Aorta (tissue), 5 donors: ENCODE measurements around the gene ABHD15. TPM values are rescaled to one million over a fixed set of nuclear protein-coding genes. Genes with fewer than 3 reads are reported as not detected.
A peak's percentile ranks its signal among the peaks of the same experiment; 100 is the strongest.
"Not testable (repeated sequence)": the region's sequence is repeated elsewhere in the genome, so short reads cannot be mapped to it uniquely, and the experiment has no call there.

Experiments
- ATAC-seq: fragments of 200-7000 bp; cut with Tn5 transposase; one replicate; pipeline ENCODE4 v1.9.1; 2022; ENCODE audit warnings: moderate library complexity; ENCODE audit not compliant: low FRiP score
- DNase-seq, 2 donors: peaks; one replicate each; pipeline ENCODE4 v3.0.0-alpha.2; 2020
- H3K27ac ChIP-seq, 2 donors: one replicate each; pipeline ENCODE4 v1.5.1; 2013; ENCODE audit warnings: low read length in 2 of 2, mild to moderate bottlenecking in 2 of 2, moderate library complexity in 2 of 2, control low read depth in 1 of 2, inconsistent platforms in 1 of 2, low read depth in 1 of 2
- H3K27me3 ChIP-seq, 2 donors: one replicate each; pipeline ENCODE4 v1.6.1; 2013; ENCODE audit warnings: control low read depth in 1 of 2, low read length in 1 of 2, mild to moderate bottlenecking in 1 of 2, moderate library complexity in 1 of 2; ENCODE audit not compliant: insufficient read depth in 2 of 2, control insufficient read depth in 1 of 2
- H3K36me3 ChIP-seq, 2 donors: one replicate each; pipeline ENCODE4 v1.6.1; 2013; ENCODE audit warnings: control low read depth in 1 of 2, low read length in 1 of 2, mild to moderate bottlenecking in 1 of 2; ENCODE audit not compliant: insufficient read depth in 2 of 2, control insufficient read depth in 1 of 2
- H3K4me1 ChIP-seq, 2 donors: one replicate each; pipeline ENCODE4 v1.6.1; 2013; ENCODE audit warnings: low read length in 2 of 2, control low read depth in 1 of 2, mild to moderate bottlenecking in 1 of 2, moderate library complexity in 1 of 2; ENCODE audit not compliant: insufficient read depth in 2 of 2, control insufficient read depth in 1 of 2
- H3K4me3 ChIP-seq, 2 donors: one replicate each; pipeline ENCODE4 v1.5.1; 2013; ENCODE audit warnings: low read length in 2 of 2, control low read depth in 1 of 2, mild to moderate bottlenecking in 1 of 2
- H3K9me3 ChIP-seq: one replicate; pipeline ENCODE4 v1.6.1; 2013; ENCODE audit warnings: mild to moderate bottlenecking, low read length; ENCODE audit not compliant: control insufficient read depth
- WGBS, 2 donors: extraction: QIAGEN DNeasy Blood & Tissue Kit; methylation state at CpG; one replicate each; pipeline ENCODE4 v1.1.7; 2013; 5-methylcytosine and 5-hydroxymethylcytosine counted together
- intact Hi-C, 2 donors: fragments of 100-400 bp; cut with DNase I; formaldehyde crosslinking; loops; one replicate each; pipeline versions ENCODE4 v1.14.2 to v1.15.0; 2022
- polyA plus RNA-seq, 2 donors: library from polyadenylated mRNA; stranded (reverse); fragments of 200-250 nt; gene quantifications; one replicate each; pipeline ENCODE4 v1.2.3, GENCODE V29; 2013
- total RNA-seq, 2 donors: library from RNA; stranded (reverse); fragmentation: NEBNext Ultra II Directional; extraction: Animal tissue kit (Norgen Biotek cat#: 25700); gene quantifications; one replicate each; pipeline ENCODE4 v1.2.1, GENCODE V29; 2021
- donor health status: healthy with polysubstance abuse.
- donor health status: Bipolar disorder and iron deficiency.
- donor health status: DM: no; HTN: no; CAD: no.
- donor health status: DM: no; HTN: no; CAD: no.
- donor health status: DM: yes; HTN: yes; CAD: no.

The ABHD15 gene
- total and polyA plus RNA-seq, 4 donors, result 2.8 to 9.8 (median 4.6) TPM

DNA sequence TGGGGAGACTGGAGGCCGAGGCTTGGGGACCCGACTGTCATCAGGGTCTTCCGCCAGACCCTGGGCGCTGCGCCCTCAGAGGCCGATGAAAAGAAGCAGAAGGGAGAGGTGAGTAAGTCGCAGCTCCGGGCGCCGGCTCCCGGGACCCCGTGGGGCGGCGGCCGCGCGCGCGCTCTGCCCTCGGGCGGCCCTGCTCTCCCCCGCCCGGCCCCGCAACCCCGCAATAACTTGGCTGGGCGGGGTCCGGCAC lies 392 bp upstream of the ABHD15 start:
- WGBS, 2 donors, result 1% methylated on average over 16 to 27 of the region's 27 CpGs
- no peaks in the 10 kb centered on the region for H3K9me3 ChIP-seq
- DNase-seq (no peak), ATAC-seq (peak; percentile 2)
- H3K36me3 ChIP-seq, result no peaks in the 10 kb centered on the region
- H3K27me3 ChIP-seq, result no peaks in the 10 kb centered on the region
- H3K27ac ChIP-seq, result peak overlapping the region in 1 of 2 donors; percentile 43
- intact Hi-C loops, result no loop called here
- no peaks in the 10 kb centered on the region for H3K4me1 ChIP-seq
- peak overlapping the region; percentile 50 to 54 for H3K4me3 ChIP-seq

DNA sequence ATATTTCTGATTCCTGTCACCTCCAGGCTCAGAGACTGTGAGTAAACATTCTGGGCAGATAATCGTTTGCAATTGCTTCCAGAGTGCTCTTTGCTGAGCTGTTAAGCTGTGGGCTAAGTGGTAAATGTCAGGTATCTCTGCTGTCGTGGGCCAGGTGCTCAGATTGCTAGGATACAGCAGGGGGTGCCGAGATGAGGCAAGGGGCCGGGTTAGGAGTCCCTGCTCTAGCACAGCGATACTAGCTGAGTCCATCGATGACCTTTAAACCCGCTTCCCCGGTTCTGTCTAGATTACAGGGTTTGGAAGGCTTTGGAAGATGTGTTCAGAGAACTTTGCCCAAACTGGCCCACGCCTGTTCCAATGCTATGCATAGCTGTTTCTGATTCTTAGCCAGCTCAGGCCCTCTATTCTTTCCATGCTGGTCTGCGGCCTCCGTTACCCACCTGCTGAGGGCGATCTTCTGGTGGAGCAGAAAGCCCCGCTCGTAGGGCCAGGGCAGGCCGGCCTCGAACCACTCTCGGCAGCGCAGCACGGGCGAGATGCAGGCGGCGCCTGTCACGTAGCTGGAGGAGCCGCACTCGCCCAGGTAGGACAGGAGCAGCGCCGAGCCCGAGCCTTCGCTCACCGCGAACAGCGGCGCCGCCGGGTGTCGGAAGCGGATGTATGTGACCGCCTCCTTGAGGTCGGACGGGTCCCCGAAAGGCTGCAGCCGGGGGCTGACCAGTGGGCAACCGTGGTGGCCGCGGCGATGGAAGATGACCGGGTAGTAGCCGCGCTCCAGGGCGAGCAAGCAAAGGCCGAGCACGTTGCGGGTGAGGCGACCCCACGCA lies 979 bp downstream of the ABHD15 start:
- peak; percentile 1 for ATAC-seq
- DNase-seq, result peak; percentile 67 to 78
- intact Hi-C loops, result no loop called here
- Histone ChIP-seq H3K9me3 (no peaks in the 10 kb centered on the region), H3K4me1 (no peaks in the 10 kb centered on the region), H3K27ac (no peak overlapping the region), H3K4me3 (no peak overlapping the region), H3K27me3 (no peaks in the 10 kb centered on the region), H3K36me3 (no peaks in the 10 kb centered on the region)
- WGBS, 2 donors, result 36 to 38% methylated on average over 53 to 55 of the region's 55 CpGs

DNA sequence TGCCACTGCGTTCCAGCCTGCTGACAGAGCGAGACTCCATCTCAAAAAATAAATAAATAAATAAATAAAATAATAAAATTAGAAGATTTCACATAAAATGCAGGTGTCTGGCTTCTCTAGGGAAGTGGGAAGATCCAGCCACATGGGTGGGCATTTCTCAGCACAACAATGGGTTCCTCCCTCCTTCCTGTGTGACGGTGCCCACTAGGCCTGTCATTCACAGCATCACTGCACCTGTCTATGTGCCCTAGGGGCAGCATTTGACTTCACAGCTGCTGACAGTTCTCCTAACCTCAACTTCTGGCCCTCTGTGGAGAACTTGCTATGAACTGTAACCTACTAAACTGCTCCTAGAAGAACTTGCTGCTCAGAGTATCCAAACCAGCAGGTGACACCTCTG lies 3.0 kb downstream of the ABHD15 start:
- Histone ChIP-seq H3K27me3 (no peaks in the 10 kb centered on the region), H3K27ac (no peak overlapping the region), H3K36me3 (no peaks in the 10 kb centered on the region), H3K4me1 (no peaks in the 10 kb centered on the region), H3K9me3 (no peaks in the 10 kb centered on the region), H3K4me3 (no peak overlapping the region)
- 99 to 100% methylated on average over 3 of the region's 3 CpGs for WGBS, 2 donors
- DNase-seq (no peak), ATAC-seq (no peak)
- intact Hi-C loops, result no loop called here

DNA sequence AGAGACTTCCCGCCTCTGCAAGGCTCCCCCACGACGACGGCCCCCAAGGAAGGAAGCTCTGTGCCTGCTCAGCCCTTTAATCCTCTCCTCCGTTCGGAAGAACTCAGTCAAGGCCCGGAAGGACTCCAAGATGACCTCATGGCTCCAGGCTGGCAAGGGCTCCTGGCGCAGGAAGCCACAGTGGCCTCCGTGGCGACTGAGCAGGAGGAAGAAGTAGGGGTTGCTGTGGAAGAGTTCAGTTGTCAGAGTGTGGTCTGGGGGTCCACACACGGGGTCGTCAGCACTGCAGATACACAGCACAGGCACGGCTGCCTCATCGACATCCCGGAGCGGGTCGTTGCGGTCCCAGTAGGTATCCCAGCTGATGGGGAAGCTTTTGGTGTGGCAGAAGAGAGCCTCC lies 4.2 kb downstream of the ABHD15 start:
- no peaks in the 10 kb centered on the region for H3K9me3 ChIP-seq
- no peaks in the 10 kb centered on the region for H3K4me1 ChIP-seq
- no peaks in the 10 kb centered on the region for H3K27me3 ChIP-seq
- H3K27ac ChIP-seq, result no peak overlapping the region
- H3K4me3 ChIP-seq, result no peak overlapping the region
- no peak for ATAC-seq
- intact Hi-C loops, result no loop called here
- WGBS, 2 donors, result 85 to 89% methylated on average over 18 of the region's 18 CpGs
- DNase-seq, result no peak
- no peaks in the 10 kb centered on the region for H3K36me3 ChIP-seq

DNA sequence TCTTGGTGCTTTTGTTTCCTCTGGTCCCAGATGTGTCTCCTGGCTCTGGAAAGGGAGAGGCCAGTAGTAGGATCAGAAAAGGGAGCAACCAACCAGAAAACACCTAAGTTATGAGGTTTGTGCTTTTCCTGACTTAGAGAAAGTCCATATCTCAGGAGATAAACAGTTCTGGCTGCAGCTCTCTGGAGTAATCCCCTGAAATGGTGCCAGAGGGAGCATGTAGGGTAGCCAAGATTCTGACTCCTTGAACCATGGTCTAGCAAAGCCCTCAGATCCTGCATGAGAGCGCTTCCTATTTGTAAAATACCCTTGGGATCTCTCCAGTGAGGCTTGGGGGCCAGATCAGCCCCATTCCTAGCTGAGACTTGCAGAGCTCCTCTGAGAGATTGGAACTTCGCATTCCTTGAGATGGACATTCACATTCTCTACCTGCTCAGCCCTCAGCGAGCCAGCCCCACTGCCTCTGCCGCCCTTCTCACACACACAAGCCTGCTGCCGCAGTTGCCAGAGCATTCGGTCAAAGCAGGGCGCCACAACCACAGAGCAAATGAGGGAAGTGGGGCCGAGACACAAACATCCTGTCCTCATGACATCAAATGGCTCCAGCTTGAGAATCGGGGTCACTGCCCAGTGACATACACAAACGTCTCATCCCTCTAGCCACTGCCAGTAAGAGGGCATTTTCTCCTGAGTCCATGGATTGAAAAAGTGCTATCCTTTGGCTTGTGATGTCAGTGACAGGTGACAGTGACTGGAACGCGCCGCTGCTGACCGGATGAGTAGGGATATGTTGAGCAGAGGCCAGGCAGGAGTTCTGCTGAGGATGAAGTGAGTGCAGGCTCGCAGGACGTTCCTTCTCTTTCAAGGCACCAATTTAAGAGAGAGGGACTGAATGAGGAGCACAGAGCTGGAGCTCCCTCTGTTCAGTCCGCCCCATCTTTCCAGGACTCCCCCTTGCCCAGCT lies 5.0 kb downstream of the ABHD15 start:
- 91 to 92% methylated on average over 17 of the region's 17 CpGs for WGBS, 2 donors
- no peaks in the 10 kb centered on the region for H3K9me3 ChIP-seq
- no peaks in the 10 kb centered on the region for H3K36me3 ChIP-seq
- H3K27me3 ChIP-seq, result no peaks in the 10 kb centered on the region
- H3K4me1 ChIP-seq, result no peaks in the 10 kb centered on the region
- DNase-seq (peak in 1 of 2 donors; percentile 75), ATAC-seq (no peak)
- no peak overlapping the region for H3K27ac ChIP-seq
- intact Hi-C loops, result no loop called here
- no peak overlapping the region for H3K4me3 ChIP-seq

- H3K4me1 ChIP-seq, result no peaks in the 10 kb centered on the region
- no peak overlapping the region for H3K4me3 ChIP-seq
- no peak overlapping the region for H3K27ac ChIP-seq
- ATAC-seq (no peak), DNase-seq (no peak)
- WGBS, 2 donors, result 84 to 87% methylated on average over 6 of the region's 6 CpGs
- intact Hi-C loops, result no loop called here
- no peaks in the 10 kb centered on the region for H3K36me3 ChIP-seq
- H3K27me3 ChIP-seq, result no peaks in the 10 kb centered on the region
- H3K9me3 ChIP-seq, result no peaks in the 10 kb centered on the region
Measured at GRCh38 chr17:29560316-29560715, 6.5 kb downstream of the ABHD15 start.

DNA sequence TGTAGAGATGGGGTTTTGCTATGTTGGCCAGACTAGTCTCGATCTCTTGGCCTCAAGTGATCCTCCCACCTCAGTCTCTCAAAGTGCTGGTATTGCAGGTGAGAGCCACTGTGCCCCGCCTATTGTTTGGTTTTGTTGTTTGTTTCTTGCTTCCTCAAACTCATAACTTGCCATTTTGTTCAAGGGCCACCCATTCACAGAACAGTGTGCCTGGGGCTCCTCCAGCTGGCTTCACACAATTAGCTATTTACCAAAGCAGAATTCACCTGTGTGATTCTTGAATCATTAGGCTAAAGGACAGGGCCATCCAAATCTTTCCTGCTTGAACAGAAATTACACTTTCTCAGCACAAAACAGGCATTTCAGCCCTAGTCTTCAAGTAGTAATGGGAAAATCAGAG lies 7.2 kb downstream of the ABHD15 start:
- Histone ChIP-seq H3K27ac (no peak overlapping the region), H3K27me3 (no peaks in the 10 kb centered on the region), H3K9me3 (no peaks in the 10 kb centered on the region), H3K4me1 (no peaks in the 10 kb centered on the region), H3K36me3 (no peaks in the 10 kb centered on the region), H3K4me3 (no peak overlapping the region)
- DNase-seq (no peak), ATAC-seq (no peak)
- 98 to 100% methylated on average over 2 of the region's 2 CpGs for WGBS, 2 donors
- intact Hi-C loops, result no loop called here

- H3K27me3 ChIP-seq, ATAC-seq, intact Hi-C loops, H3K36me3 ChIP-seq, H3K9me3 ChIP-seq, H3K27ac ChIP-seq, H3K4me3 ChIP-seq, DNase-seq, H3K4me1 ChIP-seq: not testable (repeated sequence)
- 90 to 94% methylated on average over 5 of the region's 5 CpGs for WGBS, 2 donors
Measured at GRCh38 chr17:29558139-29558538, 8.7 kb downstream of the ABHD15 start.

DNA sequence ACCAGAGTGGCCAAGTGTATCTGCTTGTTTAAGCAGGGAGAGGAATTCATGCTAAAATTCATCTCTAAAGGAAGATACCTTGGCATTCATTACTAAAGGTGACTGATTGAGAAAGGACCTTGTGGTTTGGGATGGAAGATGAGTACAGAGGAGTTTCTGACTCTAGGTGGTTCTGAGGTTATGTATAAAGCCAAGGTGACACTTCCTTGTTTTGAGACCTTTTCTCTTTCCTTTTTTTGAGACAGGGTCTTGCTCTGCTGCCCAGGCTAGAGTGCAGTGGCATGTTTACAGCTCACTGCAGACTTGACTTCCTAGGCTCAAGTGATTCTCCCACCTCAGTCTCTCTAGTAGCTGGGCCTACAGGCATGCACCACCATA lies 9.1 kb downstream of the ABHD15 start:
- no peaks in the 10 kb centered on the region for H3K4me1 ChIP-seq
- ATAC-seq, result no peak
- intact Hi-C loops, result no loop called here

More for the DNA sequence above, 9.1 kb downstream of the ABHD15 start:
- Histone ChIP-seq H3K4me3 (no peak overlapping the region), H3K36me3 (no peaks in the 10 kb centered on the region), H3K27ac (no peak overlapping the region), H3K9me3 (no peaks in the 10 kb centered on the region), H3K27me3 (no peaks in the 10 kb centered on the region)
- no peak for DNase-seq
